MM.1S (cell line): Measurements from ENCODE around the gene ARHGEF5.
"Not testable (repeated sequence)": the region's sequence is repeated elsewhere in the genome, so short reads cannot be mapped to it uniquely, and the experiment has no call there.

Experiments
- CTCF ChIP-seq: fragments of 300-600 bp; sonication (generic); IDR thresholded peaks from 2 replicates; pipeline ENCODE4 v1.5.1; 2016; ENCODE audit warnings: antibody characterized with exemption, low read length, mixed read lengths
- EZH2 ChIP-seq: fragments of 300-600 bp; sonication (generic); optimal IDR thresholded peaks from 2 replicates; pipeline ENCODE3; 2017; ENCODE audit warnings: low read depth, mild to moderate bottlenecking, antibody characterized with exemption, low read length, mixed read lengths
- EZH2phosphoT487 ChIP-seq: fragments of 300-600 bp; sonication (generic); IDR thresholded peaks from 2 replicates; pipeline ENCODE4 v1.6.1; 2018; ENCODE audit warnings: antibody characterized with exemption, low read length

- not testable (repeated sequence) for TF ChIP-seq CTCF, EZH2, EZH2phosphoT487
Observed at GRCh38 chr7:144331996-144332288, 23.3 kb upstream of the ARHGEF5 start.
